SKM-1 treated with dmso at 0.1 percent for 144 hours (cell line): ENCODE measurements around the gene EMSY.
"Not testable (repeated sequence)": the region's sequence is repeated elsewhere in the genome, so short reads cannot be mapped to it uniquely, and the experiment has no call there.

Experiments used
- DNase-seq: peaks from one replicate; lab custom pipeline; 2025; ENCODE audit not compliant: unreplicated experiment; lab: John Stamatoyannopoulos, UW

The EMSY gene

GRCh38 chr11:76444384-76445120 is at the start of gene EMSY:
TSS of gene EMSY (plus strand) at chr11:76445018. CDS start at chr11:76446939, 1,921 bp downstream.
- peak; percentile 98 for DNase-seq

DNA sequence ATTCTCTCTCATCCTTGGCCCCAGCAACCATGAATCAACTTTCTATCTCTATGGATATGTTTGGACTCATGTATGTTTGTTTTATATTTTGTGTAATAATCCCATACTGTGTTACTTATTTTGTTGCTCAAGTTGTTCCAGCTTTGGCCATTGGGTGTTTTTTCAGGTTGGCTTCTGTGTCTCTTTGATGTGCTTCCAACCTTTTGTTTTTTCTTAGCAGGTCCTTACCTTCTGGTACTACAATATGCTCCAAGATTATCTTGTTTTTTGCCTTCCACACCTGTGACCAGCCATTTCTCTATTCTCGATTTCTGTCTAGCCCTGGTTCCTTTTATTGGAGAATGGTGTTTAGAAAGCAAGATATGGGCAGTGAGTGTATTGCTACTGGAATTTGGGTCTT is 49.5 kb upstream of the EMSY start:
- DNase-seq, result no peak

DNA sequence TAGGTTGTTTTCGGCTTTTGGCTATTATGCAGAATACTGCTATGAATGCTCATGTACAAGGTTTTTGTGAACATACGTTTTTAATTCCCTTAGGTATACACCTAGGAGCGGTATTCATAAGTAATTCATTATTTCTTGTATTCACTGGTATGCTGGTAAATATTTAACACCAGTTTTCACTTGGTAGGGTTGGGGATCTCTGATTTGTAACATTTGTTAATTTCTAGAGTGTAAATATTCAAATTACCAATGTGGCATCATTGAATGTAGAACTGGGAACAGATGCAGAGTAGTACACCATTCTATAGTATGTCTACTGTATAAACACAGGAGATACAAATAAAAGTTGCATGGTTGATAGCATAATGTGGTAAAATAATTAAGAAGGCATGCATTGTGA is 47.4 kb upstream of the EMSY start:
- no peak for DNase-seq

- no peak for DNase-seq
Observed at GRCh38 chr11:76400967-76401366, 43.9 kb upstream of the EMSY start.

DNA sequence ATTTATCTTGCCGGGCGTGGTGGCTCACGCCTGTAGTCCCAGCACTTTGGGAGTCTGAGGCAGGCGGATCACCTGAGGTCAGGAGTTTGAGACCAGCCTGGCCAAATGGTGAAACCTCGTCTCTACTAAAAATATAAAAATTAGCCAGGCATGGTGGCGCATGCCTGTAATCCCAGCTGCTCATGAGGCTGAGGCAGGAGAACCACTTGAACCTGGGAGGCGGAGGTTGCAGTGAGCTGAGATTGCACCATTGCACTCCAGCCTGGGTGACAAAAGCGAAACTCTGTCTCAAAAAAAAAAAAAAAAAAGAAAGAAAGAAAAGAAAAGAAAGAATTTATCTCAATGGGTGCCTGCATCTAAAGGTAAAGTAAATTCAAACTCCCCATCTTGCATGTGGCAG is 43.3 kb upstream of the EMSY start:
- DNase-seq, result not testable (repeated sequence)

DNA sequence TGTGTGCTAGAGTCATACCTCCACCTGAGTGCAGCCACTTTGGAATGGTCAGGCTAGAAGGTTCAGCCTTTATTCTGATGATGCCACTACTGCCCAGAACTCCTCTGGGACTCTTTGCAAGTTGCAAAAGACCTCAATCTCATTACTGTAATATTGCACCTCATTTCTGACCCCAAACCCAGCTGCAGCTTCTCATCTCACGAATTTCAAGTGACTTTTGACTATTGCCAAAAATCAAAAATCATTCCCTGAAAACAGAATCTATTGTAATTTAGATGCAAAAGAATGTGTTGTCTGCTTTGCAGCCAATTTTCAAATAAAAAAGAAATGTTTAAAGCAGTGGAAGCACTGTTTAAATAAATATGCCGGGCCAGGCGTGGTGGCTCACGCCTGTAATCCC is 38.5 kb upstream of the EMSY start:
- no peak for DNase-seq

- no peak for DNase-seq
Observed at GRCh38 chr11:76408171-76408965, 36.5 kb upstream of the EMSY start.

DNA sequence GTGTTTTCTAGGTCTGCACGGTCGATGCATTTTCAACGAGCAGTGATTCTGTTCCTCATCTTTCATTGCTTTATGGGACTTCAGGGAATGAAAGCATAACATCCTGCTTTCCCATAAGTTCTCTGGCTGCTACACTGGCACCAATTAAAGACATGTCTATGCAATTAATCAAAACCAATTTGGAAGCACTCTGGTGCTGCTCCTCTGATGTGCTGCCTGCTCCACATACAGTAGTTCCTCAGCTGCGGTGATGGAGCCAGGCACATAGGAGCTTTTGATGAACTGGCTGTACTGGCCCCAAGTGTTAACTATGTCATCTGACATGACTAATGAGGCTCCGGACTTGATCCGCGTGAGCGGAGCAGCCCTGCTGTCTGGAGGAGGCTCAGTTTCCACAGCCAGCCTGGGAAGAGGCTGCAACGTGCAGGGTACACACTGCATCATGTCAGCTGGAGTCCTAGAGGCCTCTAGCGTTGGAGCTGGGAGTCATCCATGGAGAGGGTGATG is 33.9 kb upstream of the EMSY start:
- no peak for DNase-seq

DNA sequence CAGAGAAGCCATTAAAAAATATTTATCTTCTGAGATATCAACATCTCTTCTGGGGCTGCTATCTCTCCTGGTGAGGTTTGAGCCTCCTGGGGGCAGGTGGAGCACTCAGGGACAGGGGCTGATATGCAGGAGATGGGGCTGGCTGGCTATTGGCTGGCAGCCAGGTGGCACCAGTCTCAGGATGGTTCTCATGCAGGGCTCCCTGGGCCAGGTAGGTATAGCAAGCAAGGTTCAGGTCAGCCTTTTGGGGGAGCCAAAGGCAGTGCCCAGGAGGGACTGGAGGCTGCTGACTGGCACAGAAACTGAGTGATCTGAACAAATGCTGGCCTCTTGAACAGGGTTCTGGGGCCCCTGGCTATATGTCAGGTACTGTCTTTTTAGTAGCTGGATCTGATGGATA is 29.7 kb upstream of the EMSY start:
- no peak for DNase-seq

- DNase-seq, result peak; percentile 4
Observed at GRCh38 chr11:76419896-76420295, 24.9 kb upstream of the EMSY start.

- no peak for DNase-seq
Observed at GRCh38 chr11:76424379-76424778, 20.4 kb upstream of the EMSY start.

DNA sequence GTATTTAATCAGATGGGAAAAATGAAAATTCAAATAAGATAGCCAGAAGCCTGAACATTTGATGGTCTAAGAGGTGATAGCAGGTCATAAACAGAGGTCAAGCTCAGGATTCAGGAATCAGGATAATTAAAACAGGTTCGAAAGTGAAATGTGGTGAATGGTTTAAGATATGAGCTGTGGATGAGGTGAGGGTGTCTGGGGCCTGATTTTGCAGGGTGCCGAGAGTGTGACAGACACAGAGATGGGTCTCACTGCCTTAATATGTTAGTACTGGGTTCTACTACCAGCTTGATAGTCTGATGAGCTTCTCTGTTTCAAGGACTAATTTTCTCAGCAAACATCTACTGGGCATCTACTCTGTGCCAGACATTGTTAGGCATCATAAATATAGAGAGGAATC is 19.9 kb upstream of the EMSY start:
- DNase-seq, result no peak

GRCh38 chr11:76426660-76427059 is 18.2 kb upstream of the EMSY start:
- DNase-seq, result no peak

GRCh38 chr11:76436020-76436419 is 8.8 kb upstream of the EMSY start:
- DNase-seq, result no peak

- DNase-seq, result no peak
Observed at GRCh38 chr11:76443268-76443980, 1.4 kb upstream of the EMSY start.

DNA sequence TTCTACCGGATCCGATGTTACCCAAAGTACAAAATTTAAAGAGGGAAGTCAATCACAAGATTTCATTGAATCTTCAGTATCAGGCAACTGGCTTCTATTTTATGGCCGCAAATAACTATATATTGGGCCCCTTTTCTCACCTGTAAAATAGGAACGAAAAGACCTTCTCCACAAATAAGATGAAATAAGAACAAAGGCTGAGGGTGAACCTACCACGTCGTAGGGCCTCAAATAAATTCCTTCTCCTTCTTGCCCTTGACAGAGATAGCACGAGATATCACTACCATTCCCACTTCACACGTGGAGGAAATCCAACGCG is 794 bp upstream of the EMSY start:
- DNase-seq, result no peak

DNA sequence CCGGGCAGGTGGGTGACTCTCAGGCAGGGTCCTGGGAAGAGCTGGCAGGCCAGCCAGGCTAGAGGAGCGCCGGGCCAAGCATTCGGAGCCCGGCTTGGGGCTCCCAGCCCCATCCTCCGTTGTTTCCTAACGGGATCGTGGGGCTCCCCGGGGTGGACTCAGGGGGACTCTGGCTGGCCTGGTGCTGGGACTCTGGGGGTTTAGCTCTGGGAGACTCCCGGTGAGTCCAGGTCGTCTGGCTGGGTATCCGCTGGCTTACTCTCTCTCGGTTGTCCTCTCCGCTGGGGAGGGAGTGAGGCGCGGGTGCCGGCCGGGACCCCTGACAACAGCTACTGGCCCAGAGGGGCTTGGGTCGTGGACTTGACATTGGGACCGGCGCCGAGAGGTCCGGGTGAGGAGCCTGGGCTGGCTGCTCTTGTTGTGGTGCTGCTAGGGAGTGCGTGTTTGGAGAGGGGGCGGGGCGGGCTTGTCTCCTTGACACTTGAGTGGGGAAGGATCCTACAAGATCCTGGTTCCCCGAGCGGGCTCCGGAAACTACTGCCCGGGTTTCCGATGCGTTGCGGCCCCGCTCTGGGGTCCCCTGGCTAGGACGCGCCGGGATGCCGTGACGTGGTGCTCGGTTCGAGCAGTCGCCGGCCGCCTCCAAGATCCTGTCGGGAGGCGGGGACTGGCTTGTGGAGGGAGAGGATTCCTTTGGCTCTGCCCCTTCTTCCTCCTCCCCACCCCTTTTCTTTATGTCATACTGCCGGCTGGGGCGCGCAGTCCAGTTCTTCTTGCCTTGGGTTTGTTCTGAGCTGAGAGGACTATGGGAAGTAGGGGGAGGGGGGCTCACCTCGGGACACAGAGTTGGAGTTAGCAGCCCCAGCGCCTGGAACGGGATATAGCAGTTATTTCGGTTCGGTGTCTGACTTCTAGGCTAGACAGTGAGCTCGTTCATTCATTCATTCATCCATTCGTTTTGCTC is 585 bp downstream of the EMSY start:
- peak; percentile 84 for DNase-seq

- DNase-seq, result no peak
Observed at GRCh38 chr11:76448506-76448905, 3.7 kb downstream of the EMSY start.

DNA sequence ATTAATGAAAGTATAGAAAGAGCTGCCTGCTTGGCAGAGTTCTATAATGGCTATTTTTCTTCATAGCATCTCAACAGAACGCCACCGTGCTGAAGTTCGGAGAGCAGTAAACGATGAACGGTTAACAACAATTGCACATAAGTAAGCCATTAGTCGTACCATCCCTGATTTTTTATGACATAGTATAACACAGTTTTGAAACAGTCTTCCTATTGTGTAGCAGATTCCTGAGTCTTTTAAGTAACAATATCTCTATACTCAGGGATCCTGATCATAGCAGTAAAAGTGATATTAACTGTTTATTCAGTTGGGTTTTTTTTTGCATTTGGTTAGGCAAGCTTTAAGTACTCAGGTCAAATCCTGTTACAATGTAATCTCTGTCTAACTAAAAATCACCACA is 8.4 kb downstream of the EMSY start:
- no peak for DNase-seq

- DNase-seq, result no peak
Observed at GRCh38 chr11:76455331-76455730, 10.5 kb downstream of the EMSY start.

GRCh38 chr11:76455931-76456330 is 11.1 kb downstream of the EMSY start:
- DNase-seq, result no peak
